OCI-LY1 (cell line): ENCODE results near the gene HRC.
"Not testable (repeated sequence)": the region's sequence is repeated elsewhere in the genome, so short reads cannot be mapped to it uniquely, and the experiment has no call there.

Experiments used
- H2AFZ ChIP-seq: fragments of 200-600 bp; sonication (generic), shearing (Covaris generic); 2 replicates; pipeline ENCODE4 v1.6.0; 2014; ENCODE audit warnings: antibody characterized with exemption, mild to moderate bottlenecking, low read length
- H3F3A ChIP-seq: fragments of 200-600 bp; sonication (generic), shearing (Covaris generic); 2 replicates; pipeline ENCODE4 v1.6.0; 2014; ENCODE audit warnings: mild to moderate bottlenecking, antibody characterized with exemption, low read length, moderate library complexity; ENCODE audit not compliant: insufficient read depth
- H3K27ac ChIP-seq: fragments of 200-600 bp; sonication (generic); 2 replicates; pipeline ENCODE4 v1.5.1; 2014; ENCODE audit warnings: low read length, mixed run types, mild to moderate bottlenecking, low read depth; ENCODE audit not compliant: poor library complexity, severe bottlenecking
- H3K27me3 ChIP-seq: fragments of 200-600 bp; sonication (generic); 2 replicates; pipeline ENCODE4 v1.6.0; 2014; ENCODE audit warnings: antibody characterized with exemption, mild to moderate bottlenecking, low read length, moderate library complexity; ENCODE audit not compliant: insufficient read depth
- H3K36me3 ChIP-seq: fragments of 200-600 bp; sonication (generic); 2 replicates; pipeline ENCODE4 v1.6.1; 2014; ENCODE audit warnings: mild to moderate bottlenecking, antibody characterized with exemption, low read length, moderate library complexity, mixed read lengths; ENCODE audit not compliant: insufficient read depth
- H3K4me1 ChIP-seq: fragments of 200-600 bp; sonication (generic); 2 replicates; pipeline ENCODE4 v1.5.1; 2014; ENCODE audit warnings: mild to moderate bottlenecking, low read length, moderate library complexity; ENCODE audit not compliant: insufficient read depth, severe bottlenecking
- H3K4me2 ChIP-seq: fragments of 200-600 bp; sonication (generic), shearing (Covaris generic); 2 replicates; pipeline ENCODE4 v1.6.1; 2014; ENCODE audit warnings: low read length
- H3K4me3 ChIP-seq: fragments of 200-600 bp; sonication (generic); 2 replicates; pipeline ENCODE4 v1.5.1; 2014; ENCODE audit warnings: low read length, low read depth, mild to moderate bottlenecking, mixed read lengths; ENCODE audit not compliant: poor library complexity, severe bottlenecking
- H3K79me2 ChIP-seq: fragments of 200-600 bp; shearing (Covaris generic); 2 replicates; pipeline ENCODE4 v1.6.1; 2016; ENCODE audit warnings: mixed run types, low read length, mixed read lengths; ENCODE audit not compliant: insufficient read depth
- H3K9ac ChIP-seq: fragments of 200-600 bp; sonication (generic), shearing (Covaris generic); 2 replicates; pipeline ENCODE4 v1.6.1; 2014; ENCODE audit warnings: mild to moderate bottlenecking, low read length, mixed read lengths
- H3K9me2 ChIP-seq: fragments of 200-600 bp; sonication (generic), shearing (Covaris generic); 2 replicates; pipeline ENCODE4 v1.6.1; 2014; ENCODE audit warnings: low read depth, mild to moderate bottlenecking, low read length, mixed read lengths
- H3K9me3 ChIP-seq: fragments of 200-600 bp; shearing (Covaris generic); 2 replicates; pipeline ENCODE4 v1.6.1; 2014; ENCODE audit warnings: low read length, mixed read lengths
- H4K20me1 ChIP-seq: fragments of 200-600 bp; sonication (generic), shearing (Covaris generic); 2 replicates; pipeline ENCODE4 v1.6.0; 2016; ENCODE audit warnings: mild to moderate bottlenecking, low read length; ENCODE audit not compliant: insufficient read depth
- CTCF ChIP-seq: fragments of 200-600 bp; sonication (generic), shearing (Covaris generic); IDR thresholded peaks from 2 replicates; pipeline ENCODE4 v1.5.1; 2017; ENCODE audit warnings: mild to moderate bottlenecking, antibody characterized with exemption, low read length, moderate library complexity, mixed read lengths
- EZH2 ChIP-seq: fragments of 200-600 bp; sonication (generic), shearing (Covaris generic); IDR thresholded peaks from 2 replicates; pipeline ENCODE4 v1.8.0; 2017; ENCODE audit warnings: borderline replicate concordance, mixed run types, mild to moderate bottlenecking, antibody characterized with exemption, low read length, moderate library complexity, mixed read lengths

HRC gene

DNA sequence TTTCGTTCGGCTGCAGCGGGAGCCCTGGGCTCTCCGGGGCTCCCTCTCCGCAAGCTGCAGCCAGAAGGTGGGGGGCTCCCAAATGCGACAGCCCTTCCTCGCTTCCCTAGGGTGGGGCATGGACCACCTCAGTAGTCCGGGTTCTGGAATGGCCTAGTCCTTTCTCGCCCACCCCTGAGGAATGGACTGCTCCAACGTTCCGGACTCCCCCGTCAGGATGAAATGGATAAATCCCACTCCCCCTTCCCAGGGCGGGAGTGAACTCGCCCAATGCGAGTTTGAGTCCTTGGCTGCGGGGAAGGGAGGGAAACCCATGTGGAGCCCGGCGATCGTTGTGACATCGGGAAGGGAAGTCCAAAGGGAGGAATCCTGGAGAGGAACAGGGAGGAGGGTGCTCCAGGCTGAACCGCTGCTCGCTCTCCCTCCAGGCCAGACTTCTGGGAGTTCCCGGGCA is 5.5 kb downstream of the HRC start:
- no peak overlapping the region for H3K27ac ChIP-seq

GRCh38 chr19:49148784-49149651 is 6.2 kb downstream of the HRC start:
- Histone ChIP-seq H3K4me3 (peak overlapping the region; percentile 89), H3K27me3 (no peaks in the 10 kb centered on the region), H4K20me1 (no peaks in the 10 kb centered on the region), H3K9ac (peak overlapping the region; percentile 90; the same call in 1 of the 2 replicates), H3K9me3 (no peaks in the 10 kb centered on the region), H3K27ac (no peak overlapping the region), H3K4me1 (peaks cover 36% of the 10 kb centered on the region), H3K79me2 (no peaks in the 10 kb centered on the region), H3K4me2 (peak overlapping the region; percentile 100), H2AFZ (no peak overlapping the region), H3K36me3 (no peaks in the 10 kb centered on the region), H3K9me2 (no peaks in the 10 kb centered on the region), H3F3A (no peaks in the 10 kb centered on the region)
- TF ChIP-seq EZH2 (no peak), CTCF (no peak)

More for the DNA sequence above, 5.5 kb downstream of the HRC start:
- TF ChIP-seq CTCF (no peak), EZH2 (no peak)
- Histone ChIP-seq H4K20me1 (no peaks in the 10 kb centered on the region), H3K4me3 (peak overlapping the region; percentile 89), H3K79me2 (no peaks in the 10 kb centered on the region), H3K4me1 (peaks cover 36% of the 10 kb centered on the region), H3F3A (no peaks in the 10 kb centered on the region), H3K4me2 (peak overlapping the region; percentile 100), H3K9ac (peak overlapping the region; percentile 90), H3K27me3 (no peaks in the 10 kb centered on the region; the same call in 1 of the 2 replicates), H3K36me3 (no peaks in the 10 kb centered on the region), H3K9me2 (no peaks in the 10 kb centered on the region), H3K9me3 (no peaks in the 10 kb centered on the region), H2AFZ (no peak overlapping the region)

DNA sequence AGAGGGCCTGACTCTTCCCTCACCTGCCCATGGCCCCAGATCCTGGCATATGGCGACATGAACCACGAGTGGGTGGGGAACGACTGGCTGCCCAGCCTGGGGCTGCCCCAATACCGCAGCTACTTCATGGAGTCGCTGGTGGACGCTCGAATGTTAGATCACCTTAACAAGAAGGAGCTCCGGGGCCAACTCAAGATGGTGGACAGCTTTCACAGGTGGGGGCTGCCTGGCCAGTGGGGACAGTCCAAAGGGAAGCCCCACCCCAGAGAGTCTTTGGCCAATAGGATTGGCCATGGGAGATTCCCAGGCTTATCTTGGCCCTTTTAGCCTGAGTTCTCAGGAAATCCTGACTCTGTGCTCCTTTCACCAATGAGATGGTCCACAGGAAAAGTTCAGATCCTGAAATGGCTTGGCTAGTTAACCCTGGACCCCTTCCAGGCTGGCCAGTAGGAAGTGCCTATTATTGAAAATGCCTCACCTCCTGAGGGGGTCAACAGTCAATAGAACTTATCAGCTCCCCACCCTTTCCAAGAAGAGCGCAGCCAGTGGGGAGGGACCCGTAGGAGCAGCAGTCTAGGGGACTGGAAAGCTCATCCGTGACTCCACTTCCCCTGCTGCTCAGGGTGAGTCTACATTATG is 7.0 kb downstream of the HRC start:
- no peak for TF ChIP-seq CTCF
- TF ChIP-seq EZH2 = no peak

DNA sequence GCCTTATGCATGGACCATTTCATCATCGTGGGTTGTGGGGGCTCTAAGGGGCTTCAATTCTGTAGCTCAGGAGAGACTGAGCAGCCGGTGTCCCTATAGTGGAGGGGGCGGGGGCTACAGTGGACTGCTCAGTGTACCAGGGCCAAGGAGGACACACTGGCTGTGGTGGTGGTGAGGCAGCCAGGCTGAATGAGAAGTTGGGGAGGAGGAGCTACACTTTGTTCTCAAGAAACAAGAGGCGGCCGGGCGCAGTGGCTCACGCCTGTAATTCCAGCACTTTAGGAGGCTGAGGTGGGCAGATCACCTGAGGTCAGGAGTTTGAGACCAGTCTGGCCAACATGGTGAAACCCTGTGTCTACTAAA is 8.8 kb downstream of the HRC start:
- H3K4me2 ChIP-seq = peak overlapping the region; percentile 83
- H3K36me3 ChIP-seq = not testable (repeated sequence)
- H3K4me3 ChIP-seq = peak overlapping the region; percentile 61

More for the DNA sequence above, 7.0 kb downstream of the HRC start:
- no peak overlapping the region for H2AFZ ChIP-seq
- no peak overlapping the region for H3K4me2 ChIP-seq
- peaks cover 36% of the 10 kb centered on the region for H3K4me1 ChIP-seq
- H3K36me3 ChIP-seq = no peaks in the 10 kb centered on the region
- no peaks in the 10 kb centered on the region for H4K20me1 ChIP-seq
- no peaks in the 10 kb centered on the region for H3K79me2 ChIP-seq
- H3K4me3 ChIP-seq = no peak overlapping the region
- H3K9me3 ChIP-seq = no peaks in the 10 kb centered on the region
- no peak overlapping the region for H3K27ac ChIP-seq
- H3K9ac ChIP-seq = no peak overlapping the region
- H3F3A ChIP-seq = no peaks in the 10 kb centered on the region
- no peaks in the 10 kb centered on the region for H3K9me2 ChIP-seq
- no peaks in the 10 kb centered on the region for H3K27me3 ChIP-seq

More for the DNA sequence above, 8.8 kb downstream of the HRC start:
- not testable (repeated sequence) for H3K27me3 ChIP-seq, H3K9me3 ChIP-seq, H2AFZ ChIP-seq, H3K9me2 ChIP-seq, H3K27ac ChIP-seq, H4K20me1 ChIP-seq, H3K9ac ChIP-seq, H3K79me2 ChIP-seq, H3F3A ChIP-seq
- H3K4me1 ChIP-seq = peaks cover 32% of the 10 kb centered on the region
